GM12878 (cell line): ENCODE measurements around the gene ANKRD44. TPM values are rescaled to one million over a fixed set of nuclear protein-coding genes. Genes with fewer than 3 reads are reported as not detected.

Experiments used
- ATAC-seq: fragments of 200-7000 bp; cut with Tn5 transposase; 3 replicates; pipeline ENCODE4 v1.9.1; 2020; ENCODE audit warnings: mild to moderate bottlenecking, moderate library complexity
- BruUV-seq: library from RNA; stranded (reverse); fragments of 400-500 nt; replicated peaks from 2 replicates; lab custom pipeline; 2021; lab: Mats Ljungman, UMichigan
- CTCF ChIA-PET: fragments of 300-600 bp; sonication (Branson Sonifier 250); formaldehyde crosslinking; extraction: SDS; loops from one replicate; lab custom pipeline; 2021; ENCODE audit warnings: inconsistent platforms; lab: Yijun Ruan, JAX
- POLR2A ChIA-PET: fragments of 350-600 bp; formaldehyde crosslinking; extraction: SDS; loops from one replicate; lab custom pipeline; 2021; ENCODE audit warnings: inconsistent platforms; lab: Charles Lee
- RAD21 ChIA-PET: fragments of 300-600 bp; sonication (Branson Sonifier 250); formaldehyde crosslinking; loops from one replicate; lab custom pipeline; 2023; ENCODE audit warnings: antibody characterized with exemption; ENCODE audit not compliant: unreplicated experiment; lab: Charles Lee
- SMC1A ChIA-PET: fragments of 300-600 bp; sonication (Branson Sonifier 250); formaldehyde crosslinking; loops from one replicate; lab custom pipeline; 2023; ENCODE audit not compliant: unreplicated experiment, uncharacterized antibody; lab: Charles Lee
- DNase-seq: peaks from one replicate; pipeline ENCODE4 v3.0.0-alpha.2; 2011; ENCODE audit warnings: low read depth, low spot score
- FAIRE-seq: peaks from 3 replicates; lab custom pipeline; 2011; peaks lifted over from hg19 to GRCh38; lab: Jason Lieb, UNC
- H2AFZ ChIP-seq: 2 replicates; pipeline ENCODE4 v1.6.0; 2011; ENCODE audit warnings: low read depth, low read length, control low read depth; ENCODE audit not compliant: control insufficient read depth
- H3K27ac ChIP-seq: 2 replicates; pipeline ENCODE4 v1.5.1; 2011; ENCODE audit warnings: control low read depth; ENCODE audit not compliant: control insufficient read depth, insufficient read depth
- H3K27me3 ChIP-seq, 2 experiments: replicated peaks in 1 of 2; 2 replicates each; pipeline versions ENCODE4 v1.6.0 to v1.6.1; 2011; ENCODE audit warnings: low read length in 1 of 2; ENCODE audit not compliant: control insufficient read depth in 2 of 2, insufficient read depth in 2 of 2
- H3K36me3 ChIP-seq, 2 experiments: 2 replicates each; pipeline ENCODE4 v1.5.1; 2011; ENCODE audit warnings: low read length in 1 of 2; ENCODE audit not compliant: control insufficient read depth in 2 of 2, insufficient read depth in 2 of 2
- H3K4me1 ChIP-seq: 2 replicates; pipeline ENCODE4 v1.6.1; 2011; ENCODE audit warnings: mild to moderate bottlenecking, low read length, moderate library complexity, mixed read lengths; ENCODE audit not compliant: control insufficient read depth, insufficient read depth
- H3K4me2 ChIP-seq: 2 replicates; pipeline ENCODE4 v1.6.0; 2011; ENCODE audit warnings: control low read depth; ENCODE audit not compliant: control insufficient read depth, insufficient read depth
- H3K4me3 ChIP-seq: fragments of 200-600 bp; sonication (generic); 2 replicates; pipeline ENCODE4 v1.5.1; 2016
- H3K79me2 ChIP-seq: 2 replicates; pipeline ENCODE4 v1.6.0; 2011; ENCODE audit warnings: low read length; ENCODE audit not compliant: control insufficient read depth, insufficient read depth
- H3K9ac ChIP-seq: 2 replicates; pipeline ENCODE4 v1.8.0; 2011; ENCODE audit warnings: low read length, control low read depth, mixed read lengths; ENCODE audit not compliant: control insufficient read depth, insufficient read depth
- H3K9me3 ChIP-seq: replicated peaks from 3 replicates; pipeline ENCODE4 v1.5.1; 2011; ENCODE audit warnings: mild to moderate bottlenecking, low read length; ENCODE audit not compliant: control insufficient read depth, insufficient read depth
- H4K20me1 ChIP-seq: 2 replicates; pipeline ENCODE4 v1.6.0; 2011; ENCODE audit not compliant: control insufficient read depth, insufficient read depth
- ASH2L ChIP-seq: fragments of 300-600, 200-600 bp; sonication (generic); IDR thresholded peaks from 2 replicates; pipeline ENCODE4 v1.6.1; 2017; ENCODE audit warnings: low read depth, mild to moderate bottlenecking, borderline replicate concordance
- BCL11A ChIP-seq: IDR thresholded peaks from 2 replicates; pipeline ENCODE4 v1.6.1; 2011; ENCODE audit warnings: low read depth, low read length
- CBFB ChIP-seq: IDR thresholded peaks from 2 replicates; pipeline ENCODE4 v1.6.1; 2016; ENCODE audit warnings: antibody characterized with exemption, low read depth
- DPF2 ChIP-seq: fragments of 450-650 bp; IDR thresholded peaks from 2 replicates; pipeline ENCODE4 v1.6.1; 2017; ENCODE audit warnings: mild to moderate bottlenecking
- EGR1 ChIP-seq, 2 experiments: IDR thresholded peaks; 1 replicate in 1 of 2; 2 replicates in 1 of 2; pipeline ENCODE4 v1.6.1; 2011 to 2012; ENCODE audit warnings: low read depth in 2 of 2, low read length in 2 of 2, borderline replicate concordance in 1 of 2, mild to moderate bottlenecking in 1 of 2, moderate library complexity in 1 of 2
- IKZF1 ChIP-seq: fragments of 450-650 bp; conservative IDR thresholded peaks from 2 replicates; pipeline ENCODE4 v1.6.1; 2017; ENCODE audit warnings: antibody characterized with exemption, mild to moderate bottlenecking
- MTA2 ChIP-seq: fragments of 450-650 bp; IDR thresholded peaks from 2 replicates; pipeline ENCODE4 v1.6.1; 2016; ENCODE audit warnings: low read depth, mild to moderate bottlenecking, moderate library complexity
- NFXL1 ChIP-seq: fragments of 450-650 bp; IDR thresholded peaks from 2 replicates; pipeline ENCODE4 v1.6.1; 2017; ENCODE audit warnings: antibody characterized with exemption, mild to moderate bottlenecking, borderline replicate concordance
- POLR2AphosphoS5 ChIP-seq: IDR thresholded peaks from 2 replicates; pipeline ENCODE4 v1.6.1; 2011; ENCODE audit warnings: mild to moderate bottlenecking, low read length, inconsistent platforms
- RBBP5 ChIP-seq: fragments of 200-600 bp; sonication (generic); conservative IDR thresholded peaks from 2 replicates; pipeline ENCODE4 v1.6.1; 2016
- SMARCA5 ChIP-seq: fragments of 450-650 bp; IDR thresholded peaks from 2 replicates; pipeline ENCODE4 v1.6.1; 2017; ENCODE audit warnings: mild to moderate bottlenecking
- SREBF1 ChIP-seq: IDR thresholded peaks from 2 replicates; pipeline ENCODE4 v1.6.1; 2012; ENCODE audit warnings: mild to moderate bottlenecking, low read length
- SUZ12 ChIP-seq: fragments of 200-600 bp; sonication (generic); IDR thresholded peaks from one replicate; pipeline ENCODE4 v1.6.1; 2018; ENCODE audit warnings: antibody characterized with exemption, mild to moderate bottlenecking; ENCODE audit not compliant: unreplicated experiment
- ZNF217 ChIP-seq: fragments of 450-650 bp; IDR thresholded peaks from 2 replicates; pipeline ENCODE4 v1.6.1; 2017; ENCODE audit warnings: antibody characterized with exemption, mild to moderate bottlenecking
- WGBS: methylation state at CpG from one replicate; pipeline ENCODE4 v1.1.6; 2016; ENCODE audit warnings: low lambda C conversion rate; ENCODE audit not compliant: insufficient replicate concordance, insufficient coverage; ENCODE audit errors: missing lambda C conversion rate; 5-methylcytosine and 5-hydroxymethylcytosine counted together
- in situ Hi-C: fragments of 300-500 bp; cut with MboI; formaldehyde crosslinking; loops from 9 replicates; pipeline ENCODE4 v1.14.3; 2018; ENCODE audit warnings: mixed read lengths
- intact Hi-C: fragments of 100-400 bp; cut with micrococcal nuclease; formaldehyde crosslinking; loops from one replicate; pipeline ENCODE4 v1.14.2; 2022; ENCODE audit not compliant: unreplicated experiment
- polyA plus RNA-seq, 11 experiments: library from polyadenylated mRNA; depleted of rRNA in 4 of 11; unstranded in 6 of 11; stranded (reverse) in 5 of 11; fragments of >200 nt; fragmentation: Nextera tagmentation in 4 of 11; fragmentation: Illumina TruSeq in 1 of 11; extraction: Ambion mirVana in 4 of 11; extraction: Trizol in 1 of 11; gene quantifications; 1 replicate in 1 of 11; 2 replicates in 10 of 11; pipeline versions ENCODE4 v1.2.1 to v1.2.3, GENCODE V29; 2011 to 2016; ENCODE audit warnings: inconsistent platforms in 2 of 11, missing spikeins in 2 of 11, low read depth in 1 of 11
- total RNA-seq, 4 experiments: library from RNA; depleted of rRNA in 3 of 4; stranded (reverse); fragments of >200 nt in 3 of 4; fragmentation: Illumina TruSeq in 1 of 4; extraction: Trizol in 1 of 4; gene quantifications; 2 replicates each; pipeline versions ENCODE4 v1.2.1 to v1.2.3, GENCODE V29; 2013 to 2021
- TF ChIP-seq, protein P1 (sequence below): fragments of 450-650 bp; IDR thresholded peaks from 2 replicates; pipeline ENCODE4 v1.6.1; 2017; ENCODE audit warnings: mild to moderate bottlenecking

Gene ANKRD44
- total and polyA plus RNA-seq, 10 of the 15 experiments (the other 5 are each of a cell fraction or from before 2014, with no cell fraction given): 19.1 to 99.1 (median 59.6) TPM

DNA sequence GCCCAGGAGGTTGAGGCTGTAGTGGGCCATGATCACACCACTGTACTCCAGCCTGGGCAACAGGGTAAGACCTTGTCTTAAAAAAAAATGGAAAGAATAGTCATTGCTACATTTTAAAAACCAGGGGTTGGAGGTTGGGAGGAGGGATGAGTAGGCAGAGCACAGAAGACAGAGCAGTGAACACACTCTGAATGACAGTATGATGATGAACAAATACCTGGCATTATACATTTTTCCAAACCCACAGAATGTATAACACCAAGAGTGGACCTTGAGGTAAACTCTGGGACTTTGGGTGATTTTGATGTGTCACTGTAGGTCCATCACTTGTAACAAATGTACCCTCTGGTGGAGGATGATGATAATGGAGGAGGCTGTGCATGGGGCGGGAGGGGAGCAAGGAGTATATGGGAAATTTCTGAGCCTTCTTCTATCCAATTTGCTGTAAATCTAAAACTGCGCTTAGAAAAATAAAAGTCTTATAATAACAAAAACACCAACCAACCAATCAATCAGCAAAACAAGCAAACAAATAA, 272.6 kb downstream of the ANKRD44 start:
- Histone ChIP-seq H3K79me2 (no peaks in the 10 kb centered on the region; the same call in 1 of the 2 replicates), H3K4me1 (no peaks in the 10 kb centered on the region), H3K4me2 (no peak overlapping the region), H3K27me3 (no peaks in the 10 kb centered on the region), H2AFZ (no peak overlapping the region), H3K4me3 (no peak overlapping the region), H3K9ac (no peak overlapping the region), H3K27ac (no peak overlapping the region), H4K20me1 (no peaks in the 10 kb centered on the region), H3K9me3 (no peaks in the 10 kb centered on the region), H3K36me3 (peaks cover 0 to 37% of the 10 kb centered on the region in 2 experiments; a peak in 3 of 4 replicates)
- DNase-seq: no peak
- ATAC-seq: no peak
- ChIA-PET POLR2A (no interaction called here), RAD21 (no interaction called here), CTCF (no interaction called here), SMC1A (no interaction called here)
- no TSS peak for BruUV-seq
- no peak for FAIRE-seq
- 100% methylated on average over 2 of the region's 2 CpGs for WGBS
- in situ Hi-C loops (no loop called here), intact Hi-C loops (no loop called here)
- no peak for TF ChIP-seq EGR1 (IDR thresholded peaks at IDR 0.05; ENCODE audit: borderline replicate concordance in 1 of 2, low read depth in 2 of 2, low read length in 2 of 2)
- TF ChIP-seq CBFB: no peak
- no peak for TF ChIP-seq SUZ12
- no peak for TF ChIP-seq ASH2L
- no peak for TF ChIP-seq SMARCA5
- TF ChIP-seq, protein P1, sequence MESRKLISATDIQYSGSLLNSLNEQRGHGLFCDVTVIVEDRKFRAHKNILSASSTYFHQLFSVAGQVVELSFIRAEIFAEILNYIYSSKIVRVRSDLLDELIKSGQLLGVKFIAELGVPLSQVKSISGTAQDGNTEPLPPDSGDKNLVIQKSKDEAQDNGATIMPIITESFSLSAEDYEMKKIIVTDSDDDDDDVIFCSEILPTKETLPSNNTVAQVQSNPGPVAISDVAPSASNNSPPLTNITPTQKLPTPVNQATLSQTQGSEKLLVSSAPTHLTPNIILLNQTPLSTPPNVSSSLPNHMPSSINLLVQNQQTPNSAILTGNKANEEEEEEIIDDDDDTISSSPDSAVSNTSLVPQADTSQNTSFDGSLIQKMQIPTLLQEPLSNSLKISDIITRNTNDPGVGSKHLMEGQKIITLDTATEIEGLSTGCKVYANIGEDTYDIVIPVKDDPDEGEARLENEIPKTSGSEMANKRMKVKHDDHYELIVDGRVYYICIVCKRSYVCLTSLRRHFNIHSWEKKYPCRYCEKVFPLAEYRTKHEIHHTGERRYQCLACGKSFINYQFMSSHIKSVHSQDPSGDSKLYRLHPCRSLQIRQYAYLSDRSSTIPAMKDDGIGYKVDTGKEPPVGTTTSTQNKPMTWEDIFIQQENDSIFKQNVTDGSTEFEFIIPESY: no peak
- TF ChIP-seq MTA2: no peak
- no peak for TF ChIP-seq SREBF1
- no peak for TF ChIP-seq IKZF1
- no peak for TF ChIP-seq NFXL1
- TF ChIP-seq ZNF217: no peak
- TF ChIP-seq BCL11A: no peak
- no peak for TF ChIP-seq POLR2AphosphoS5
- no peak for TF ChIP-seq RBBP5
- TF ChIP-seq DPF2: no peak
